GM18867 (cell line): ENCODE data around the gene UNC45A.

Experiments used
- ATAC-seq: cut with Tn5 transposase; IDR thresholded peaks from one replicate; pipeline ENCODE4 v1.9.1; 2021; ENCODE audit warnings: mild to moderate bottlenecking, moderate library complexity; ENCODE audit not compliant: unreplicated experiment

Gene UNC45A

DNA sequence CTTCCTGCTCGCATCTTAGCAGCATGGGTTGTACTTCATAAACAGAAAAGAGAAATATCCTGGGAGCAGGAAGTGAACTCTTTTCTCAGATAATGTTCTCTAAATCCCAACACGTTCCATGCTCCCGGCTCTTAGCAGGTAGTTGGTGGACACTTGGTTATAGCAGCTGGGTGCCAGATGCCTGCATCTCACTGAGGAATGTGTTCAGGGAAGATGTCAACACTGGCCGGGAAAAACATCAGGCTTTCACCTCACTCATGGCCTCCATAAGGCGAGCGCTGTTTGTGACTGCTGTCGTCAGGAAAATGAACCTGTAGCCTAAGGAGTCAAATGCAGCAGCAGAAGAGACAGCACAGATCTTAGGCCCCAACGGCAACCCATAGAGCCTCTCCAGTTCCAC lies 63.7 kb downstream of the UNC45A start:
- ATAC-seq = no peak

DNA sequence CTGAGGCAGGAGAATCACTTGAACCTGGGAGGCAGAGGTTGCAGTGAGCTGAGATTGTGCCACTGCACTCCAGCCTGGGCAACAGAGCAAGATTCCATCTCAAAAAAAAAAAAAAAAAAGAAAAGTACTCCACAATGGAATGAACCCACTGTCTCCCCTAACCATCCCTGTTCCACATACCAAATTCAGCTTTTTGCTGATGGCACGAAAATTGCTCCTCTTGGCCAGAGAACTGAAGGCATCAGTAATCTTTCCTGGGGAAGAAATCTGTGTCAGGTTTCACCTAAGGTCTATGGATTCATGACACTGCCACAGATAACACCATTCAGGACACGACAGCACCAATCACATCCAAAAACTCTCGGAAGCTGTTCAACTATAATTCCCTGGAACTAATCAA lies 66.1 kb downstream of the UNC45A start:
- ATAC-seq = no peak
